ENCODE results near the gene PRR36. TPM values are rescaled to one million over a fixed set of nuclear protein-coding genes. Genes with fewer than 3 reads are reported as not detected.

The PRR36 gene
- total and polyA plus RNA-seq, 10 donors: 0.02 to 0.43 (median 0.09) TPM; not detected in 3

- Histone ChIP-seq H3K4me1 (peaks cover 4 to 15% (median 10%) of the 10 kb centered on the region in 6 donors), H3K9me3 (no peaks in the 10 kb centered on the region), H3K4me3 (no peak overlapping the region), H3K27ac (no peak overlapping the region), H3K36me3 (peaks cover 0 to 56% (median 0%) of the 10 kb centered on the region in 6 donors), H3K27me3 (replicated peaks in 1 of 7) (peaks cover 0 to 50% (median 14%) of the 10 kb centered on the region in 7 donors)
- WGBS, 5 donors: 89 to 95% (median 91%) methylated on average over 26 of the region's 26 CpGs
- TF ChIP-seq POLR2AphosphoS5 (IDR thresholded peaks at IDR 0.05): no peak
- no peak for TF ChIP-seq POLR2A (IDR thresholded peaks at IDR 0.05)
- no peak for TF ChIP-seq CTCF (IDR thresholded peaks at IDR 0.05 in 8 of 11, conservative IDR thresholded peaks at IDR 0.05 in 3 of 11)
- DNase-seq: no peak
- intact Hi-C loops (cut with DNase I; ENCODE audit: low total_unique reads): no loop called here
Measured at GRCh38 chr19:7855426-7856108, 18.6 kb downstream of the PRR36 start.

GRCh38 chr19:7853770-7854128, 20.4 kb downstream of the PRR36 start:
- H3K4me3 ChIP-seq: no peak overlapping the region
- peaks cover 0 to 32% (median 4%) of the 10 kb centered on the region in 7 donors for H3K27me3 ChIP-seq (replicated peaks in 1 of 7)
- 77 to 96% (median 90%) methylated on average over 11 to 12 of the region's 12 CpGs for WGBS, 5 donors
- H3K9me3 ChIP-seq: no peaks in the 10 kb centered on the region
- DNase-seq: no peak
- no peak for TF ChIP-seq POLR2A (IDR thresholded peaks at IDR 0.05)
- TF ChIP-seq POLR2AphosphoS5 (IDR thresholded peaks at IDR 0.05): no peak
- no peak for TF ChIP-seq CTCF (IDR thresholded peaks at IDR 0.05 in 8 of 11, conservative IDR thresholded peaks at IDR 0.05 in 3 of 11)
- H3K27ac ChIP-seq: no peak overlapping the region
- H3K4me1 ChIP-seq: peaks cover 4 to 14% (median 9%) of the 10 kb centered on the region in 6 donors
- intact Hi-C loops (cut with DNase I; ENCODE audit: low total_unique reads): no loop called here
- peaks cover 0 to 56% (median 0%) of the 10 kb centered on the region in 6 donors for H3K36me3 ChIP-seq

- DNase-seq: peak; percentile 91
- H3K27me3 ChIP-seq (replicated peaks in 1 of 7): peaks cover 0 to 26% (median 2%) of the 10 kb centered on the region in 7 donors
- intact Hi-C loops (cut with DNase I; ENCODE audit: low total_unique reads): no loop called here
Measured at GRCh38 chr19:7852851-7853769, 21.1 kb downstream of the PRR36 start.

More at GRCh38 chr19:7852851-7853769, 21.1 kb downstream of the PRR36 start:
- TF ChIP-seq CTCF (IDR thresholded peaks at IDR 0.05 in 8 of 11, conservative IDR thresholded peaks at IDR 0.05 in 3 of 11) (peak; percentile 57 to 91 (median 82)), POLR2A (IDR thresholded peaks at IDR 0.05) (no peak), POLR2AphosphoS5 (IDR thresholded peaks at IDR 0.05) (peak; percentile 21 to 71 (median 61))
- H3K36me3 ChIP-seq: peaks cover 0 to 54% (median 0%) of the 10 kb centered on the region in 6 donors
- no peaks in the 10 kb centered on the region for H3K9me3 ChIP-seq
- peak overlapping the region in 1 of 8 donors; percentile 6 for H3K4me3 ChIP-seq
- no peak overlapping the region for H3K27ac ChIP-seq
- WGBS, 5 donors: 29 to 32% (median 31%) methylated on average over 32 to 45 of the region's 45 CpGs
- peaks cover 4 to 14% (median 9%) of the 10 kb centered on the region in 6 donors for H3K4me1 ChIP-seq
